HG03354 (cell line): ENCODE results near the gene MAP2K6.
A peak's percentile ranks its signal among the peaks of the same experiment; 100 is the strongest.
"Not testable (repeated sequence)": the region's sequence is repeated elsewhere in the genome, so short reads cannot be mapped to it uniquely, and the experiment has no call there.

Experiments used
- ATAC-seq: cut with Tn5 transposase; IDR thresholded peaks from one replicate; pipeline ENCODE4 v1.9.1; 2021; ENCODE audit warnings: mild to moderate bottlenecking; ENCODE audit not compliant: unreplicated experiment, poor library complexity, severe bottlenecking

The MAP2K6 gene

DNA sequence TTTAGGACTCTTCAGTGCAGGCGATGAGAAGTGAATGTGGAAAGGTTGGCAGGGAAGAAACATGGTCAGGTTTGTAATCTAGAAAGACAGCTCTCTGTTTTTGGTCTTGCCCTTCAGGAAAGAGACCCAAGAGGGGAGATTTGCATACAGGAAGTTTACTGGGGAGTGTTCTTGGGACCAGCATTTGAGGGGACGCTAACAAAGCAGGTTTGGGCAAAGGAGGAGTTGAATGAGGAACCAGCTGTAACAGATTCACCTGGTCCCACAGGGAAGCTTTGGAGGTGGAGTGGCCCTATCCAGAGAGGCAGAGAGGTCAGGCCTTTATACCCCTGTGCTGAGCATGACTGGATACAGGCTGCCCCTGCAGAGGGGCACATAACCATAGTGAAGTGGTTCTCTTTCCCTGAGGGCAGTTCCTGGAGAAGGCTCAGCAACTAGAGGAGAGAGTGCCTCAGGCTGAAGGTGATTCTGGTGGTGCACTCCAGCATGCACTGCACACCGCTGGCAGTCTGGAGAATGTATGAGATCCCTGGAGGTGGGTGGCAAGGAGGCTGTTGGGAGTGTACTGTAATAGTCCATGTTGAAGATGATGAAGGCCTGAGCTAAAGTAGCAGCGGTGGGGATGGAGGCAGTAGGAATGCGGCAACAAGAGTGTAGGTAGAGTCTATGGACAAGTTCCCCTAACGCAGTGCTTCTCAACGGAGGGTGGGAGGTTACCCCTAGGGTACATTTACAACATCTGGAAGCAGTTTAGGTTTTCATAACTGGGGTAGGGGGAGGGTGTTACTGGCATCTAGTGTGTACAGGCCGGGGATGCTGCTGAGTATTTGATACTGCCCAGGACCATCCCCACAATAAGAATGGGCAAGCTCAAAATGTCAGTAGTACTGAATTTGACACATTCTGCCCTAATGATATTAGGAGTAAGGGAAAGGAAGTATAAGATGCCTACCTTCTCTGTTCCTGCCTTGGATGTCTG lies 37.2 kb downstream of the MAP2K6 start:
- ATAC-seq: peak; percentile 80

DNA sequence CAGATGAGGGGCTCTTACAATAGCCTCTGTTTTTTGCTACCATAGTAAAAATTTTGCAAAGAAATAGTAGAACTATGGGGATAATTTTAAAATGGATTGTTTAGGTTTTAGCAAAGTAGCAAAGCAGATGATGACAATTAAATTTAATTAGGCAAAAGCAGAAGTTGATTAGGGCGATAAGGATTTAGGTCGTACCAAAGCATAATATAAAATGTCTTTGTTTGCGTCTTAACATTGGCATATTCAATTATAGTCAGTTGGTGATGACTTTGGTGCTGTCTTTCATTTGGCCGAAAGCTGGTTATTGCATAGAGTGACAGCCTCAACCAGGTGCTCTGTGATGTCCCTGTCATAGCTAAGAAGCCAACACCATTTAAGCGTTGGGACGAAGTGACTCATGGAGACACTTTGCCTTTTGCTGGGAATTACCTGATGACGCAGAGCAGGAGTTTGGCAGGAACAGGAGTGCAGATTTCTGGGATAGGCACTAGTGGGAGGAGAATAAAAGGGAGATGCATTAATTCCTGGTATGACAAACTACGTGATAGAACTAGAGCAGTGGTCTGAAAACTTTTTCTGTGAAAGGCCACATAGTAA lies 38.3 kb downstream of the MAP2K6 start:
- no peak for ATAC-seq

DNA sequence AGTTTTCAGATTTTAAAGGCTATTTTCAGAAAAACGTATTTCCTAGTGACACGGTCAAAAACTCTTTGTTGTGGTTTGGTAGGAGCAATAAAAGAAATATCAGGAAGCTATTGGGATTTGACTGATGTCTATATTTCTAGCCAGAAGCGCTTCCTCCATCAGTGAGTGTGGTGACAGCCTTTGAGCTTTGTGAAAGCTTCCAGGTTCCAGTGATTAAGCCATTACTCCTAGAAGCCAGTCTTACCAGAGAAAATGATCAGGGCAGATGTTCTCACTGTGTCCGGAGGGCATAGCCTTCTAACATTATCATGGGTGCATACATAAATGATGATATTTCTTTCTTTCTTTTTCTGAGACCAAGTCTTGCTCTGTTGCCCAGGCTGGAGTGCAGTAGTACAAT lies 39.6 kb downstream of the MAP2K6 start:
- ATAC-seq: no peak

DNA sequence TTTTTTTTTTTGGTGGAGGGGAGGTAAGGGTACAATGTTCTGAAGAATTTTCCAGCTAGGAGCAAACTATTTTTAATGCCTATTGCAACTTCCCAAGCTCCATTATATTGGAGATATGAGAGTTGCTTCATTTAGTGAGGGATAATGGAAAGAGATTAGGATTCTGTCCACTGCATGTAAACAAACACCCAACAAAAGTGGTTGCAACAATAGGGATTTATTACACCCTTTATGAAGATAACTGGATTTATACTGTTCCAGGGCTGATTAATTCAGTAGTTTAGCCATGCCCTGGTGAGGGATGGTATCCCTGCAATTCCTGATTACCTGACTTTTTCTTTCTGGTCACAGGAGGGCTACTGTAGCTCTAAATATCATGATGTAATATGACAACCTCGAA lies 40.5 kb downstream of the MAP2K6 start:
- ATAC-seq: no peak

DNA sequence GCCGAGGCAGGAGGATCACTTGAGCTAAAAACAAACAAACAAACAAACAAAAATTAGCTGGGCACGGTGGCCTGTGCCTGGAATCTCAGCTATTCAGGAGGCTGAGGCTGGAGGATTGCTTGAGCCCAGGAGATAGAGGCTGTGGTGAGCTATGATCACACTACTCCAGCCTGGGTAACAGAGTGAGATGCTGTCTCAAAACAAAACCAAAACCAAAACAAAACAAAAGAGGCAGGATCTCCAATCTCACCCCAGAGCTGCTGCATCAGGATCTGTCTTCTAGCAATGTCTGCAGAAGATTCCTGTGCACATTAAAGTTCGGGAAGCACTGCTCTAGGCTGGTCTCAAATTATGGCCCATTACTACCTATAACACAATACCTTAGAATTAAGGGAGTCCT lies 43.1 kb downstream of the MAP2K6 start:
- ATAC-seq: no peak

DNA sequence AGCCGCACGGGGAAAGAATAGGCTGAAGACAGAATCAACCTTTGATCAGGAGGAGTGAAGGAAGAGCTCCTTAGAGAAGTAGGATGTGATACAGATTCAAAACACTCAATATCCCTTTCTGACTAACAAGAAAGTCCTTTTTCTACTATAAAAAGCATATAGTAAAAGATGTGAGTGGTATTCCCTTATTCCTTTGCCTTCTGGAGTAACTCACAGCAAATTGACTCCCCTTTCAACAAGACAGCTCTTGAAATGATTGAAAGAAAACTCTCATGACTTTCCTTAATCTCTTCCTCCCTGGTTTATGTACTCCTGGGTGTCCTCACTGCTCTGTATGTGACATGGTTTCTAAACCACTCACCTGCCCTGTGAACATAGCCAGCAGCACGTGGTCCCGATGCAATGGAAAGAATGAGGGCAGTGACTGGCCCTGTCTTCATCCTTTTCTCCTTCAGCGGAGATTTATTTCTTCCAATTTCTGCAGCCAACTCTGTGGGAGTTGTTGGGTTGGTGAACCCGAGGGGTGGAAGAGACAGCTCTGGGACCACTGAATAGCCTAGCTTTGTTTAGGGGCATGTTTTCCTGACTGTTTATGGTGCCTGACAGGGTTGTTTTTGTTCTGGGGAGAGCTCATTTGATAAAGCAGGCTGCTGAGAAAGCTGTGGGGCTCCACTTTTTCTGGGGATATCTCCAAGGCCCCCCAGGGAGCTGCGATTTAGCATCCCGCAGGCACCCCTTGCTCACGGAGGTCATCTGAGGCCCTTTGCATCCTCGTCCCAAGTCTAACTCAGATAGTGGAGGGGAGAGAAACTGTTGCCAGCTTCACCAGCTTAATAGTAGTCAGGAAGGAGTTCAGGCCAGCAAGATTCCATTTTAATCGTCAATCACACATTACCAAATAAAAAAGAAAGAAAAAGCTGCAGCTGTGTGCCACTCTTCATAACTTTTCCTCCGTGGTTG lies 46.7 kb downstream of the MAP2K6 start:
- ATAC-seq: no peak

DNA sequence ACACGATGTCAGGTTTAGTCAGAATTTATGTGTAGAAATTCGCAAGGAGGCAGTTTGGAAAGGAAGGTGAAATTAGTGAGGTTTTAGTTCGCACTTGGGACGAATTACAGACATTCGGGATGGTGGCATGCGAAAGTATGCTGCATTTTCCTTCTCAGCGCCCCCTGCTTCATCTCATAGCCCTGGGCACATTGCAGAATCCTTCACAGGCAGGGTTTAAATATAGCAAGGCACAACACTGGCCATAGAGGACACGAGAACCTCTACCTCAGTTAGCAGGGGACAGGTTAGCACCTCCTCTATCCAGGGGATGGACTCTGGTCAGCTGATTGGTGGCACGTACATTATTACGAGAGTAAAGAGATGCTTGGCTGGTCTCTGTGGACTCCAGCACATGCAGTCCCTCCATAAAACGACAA lies 47.5 kb downstream of the MAP2K6 start:
- no peak for ATAC-seq

DNA sequence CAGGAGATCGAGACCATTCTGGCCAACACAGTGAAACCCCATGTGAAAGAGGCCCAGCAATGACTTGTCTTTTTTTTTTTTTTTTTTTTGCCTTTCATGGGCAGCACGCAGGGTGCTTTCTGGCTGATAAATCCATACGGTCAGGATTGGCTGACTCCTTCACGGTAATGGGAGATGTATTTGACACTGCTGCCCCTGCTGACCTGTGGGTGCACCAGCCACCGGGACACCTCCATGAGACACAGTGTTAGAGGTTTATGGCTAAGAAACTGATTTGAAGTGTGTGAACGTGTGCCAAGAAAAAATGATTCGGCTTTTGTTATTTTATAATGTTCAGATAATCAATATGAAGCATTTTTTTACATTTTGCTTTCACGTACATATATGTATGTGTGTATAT lies 48.4 kb downstream of the MAP2K6 start:
- no peak for ATAC-seq

DNA sequence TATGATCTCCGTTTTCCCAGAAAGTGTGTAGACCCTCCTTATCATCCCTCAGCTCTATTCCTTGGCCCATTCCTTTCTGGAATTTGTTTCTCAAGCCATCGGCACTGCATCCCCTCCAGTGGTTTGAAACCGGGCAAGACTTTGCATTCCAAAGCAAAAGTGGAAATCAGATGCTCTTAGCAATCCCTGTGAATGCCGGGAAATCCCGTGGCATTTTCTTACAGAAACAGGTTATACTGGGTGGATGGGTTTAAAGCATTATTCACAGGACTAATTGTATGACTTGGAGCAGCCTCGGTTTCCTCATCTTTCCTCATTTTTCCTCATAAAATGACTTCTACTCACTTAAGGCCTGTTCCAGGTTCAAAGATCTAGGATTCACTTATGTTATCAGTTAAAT lies 52.0 kb downstream of the MAP2K6 start:
- no peak for ATAC-seq

DNA sequence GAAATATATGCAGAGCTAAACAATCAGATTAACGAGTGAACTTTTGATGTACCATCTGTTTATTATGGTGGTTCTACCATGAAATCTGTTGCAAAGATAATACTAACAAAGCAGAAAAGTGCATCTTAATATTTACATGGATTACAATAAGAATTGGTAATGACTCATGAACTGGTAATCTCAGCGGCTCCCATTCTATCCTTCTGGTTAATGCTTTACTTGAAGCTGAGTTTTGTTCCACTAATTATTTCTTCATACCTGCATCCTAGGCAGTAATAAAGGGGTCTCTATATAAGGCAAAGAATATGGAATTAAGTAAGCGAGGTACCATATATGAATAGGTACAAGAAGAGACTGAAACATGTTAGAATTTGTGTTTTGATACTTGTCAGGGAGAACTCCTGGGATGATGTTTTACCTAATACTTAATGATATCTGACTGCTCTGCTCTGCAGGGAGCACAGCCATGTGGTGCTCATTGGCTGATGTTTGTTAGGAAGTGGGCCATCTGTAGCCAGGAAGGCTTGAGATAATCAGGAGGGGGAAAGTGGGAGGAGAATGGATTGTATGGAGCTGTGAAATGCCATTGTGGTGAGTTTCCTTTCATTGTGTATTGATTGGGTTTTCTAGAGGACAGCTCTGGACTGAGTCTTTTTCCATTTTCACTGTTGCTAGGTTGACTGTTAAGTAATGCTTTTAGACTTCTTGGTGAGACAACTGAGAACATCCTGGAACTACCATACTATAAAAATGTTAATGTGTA lies 52.6 kb downstream of the MAP2K6 start:
- ATAC-seq: no peak

DNA sequence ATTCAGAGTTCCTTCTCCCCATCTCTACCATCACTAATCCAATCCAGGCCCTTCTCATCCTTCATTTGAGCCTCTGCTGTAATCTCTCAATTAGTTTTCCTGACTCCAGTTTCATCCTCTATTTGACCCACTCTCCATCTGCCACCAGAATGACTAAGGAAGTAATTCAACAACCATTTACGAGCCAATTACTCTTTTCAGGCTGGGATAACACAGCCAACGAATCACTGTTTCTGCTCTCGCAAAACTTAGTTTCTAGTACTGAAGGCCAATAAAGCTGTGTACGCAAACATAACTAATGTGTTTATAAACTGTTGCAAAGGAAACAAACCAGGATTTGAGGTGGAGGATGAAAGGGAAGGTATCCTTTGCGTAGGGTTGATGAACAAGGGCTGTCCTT lies 53.7 kb downstream of the MAP2K6 start:
- ATAC-seq: no peak

DNA sequence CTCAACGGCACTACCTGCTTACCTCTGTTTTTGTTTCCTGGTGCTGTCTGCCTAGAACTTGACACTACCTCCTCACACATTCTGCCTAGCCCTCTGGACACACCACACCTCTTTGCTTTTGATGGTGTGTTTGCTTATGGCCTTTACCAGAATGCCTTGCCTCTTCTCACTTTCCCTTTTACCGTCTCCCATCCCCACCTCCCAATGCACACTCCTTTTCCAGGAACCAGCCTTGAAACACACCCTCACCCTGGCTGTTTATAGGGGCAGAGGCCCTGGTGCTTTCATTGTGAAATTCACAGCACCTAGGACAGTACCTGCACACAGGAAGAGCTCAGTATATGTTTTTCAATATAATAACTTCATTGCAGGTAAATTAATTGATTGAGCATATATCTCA lies 56.2 kb downstream of the MAP2K6 start:
- no peak for ATAC-seq

DNA sequence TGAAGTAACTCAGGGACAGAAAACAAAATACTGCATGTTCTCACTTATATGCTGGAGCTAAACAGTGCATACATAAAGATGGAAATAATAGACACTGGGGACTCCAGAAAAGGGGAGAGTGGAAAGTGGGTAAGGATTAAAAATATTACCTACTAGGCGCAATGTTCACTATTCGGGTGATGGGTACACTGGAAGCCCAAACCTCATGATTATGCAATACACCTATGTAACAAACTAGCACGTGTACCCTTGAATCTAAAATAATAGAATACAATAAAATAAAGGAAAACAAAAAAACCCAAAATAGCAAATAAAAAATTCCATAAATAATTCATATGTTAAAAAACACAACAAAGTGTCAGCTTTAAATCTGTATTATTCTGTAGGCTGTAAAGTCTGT lies 56.9 kb downstream of the MAP2K6 start:
- no peak for ATAC-seq

DNA sequence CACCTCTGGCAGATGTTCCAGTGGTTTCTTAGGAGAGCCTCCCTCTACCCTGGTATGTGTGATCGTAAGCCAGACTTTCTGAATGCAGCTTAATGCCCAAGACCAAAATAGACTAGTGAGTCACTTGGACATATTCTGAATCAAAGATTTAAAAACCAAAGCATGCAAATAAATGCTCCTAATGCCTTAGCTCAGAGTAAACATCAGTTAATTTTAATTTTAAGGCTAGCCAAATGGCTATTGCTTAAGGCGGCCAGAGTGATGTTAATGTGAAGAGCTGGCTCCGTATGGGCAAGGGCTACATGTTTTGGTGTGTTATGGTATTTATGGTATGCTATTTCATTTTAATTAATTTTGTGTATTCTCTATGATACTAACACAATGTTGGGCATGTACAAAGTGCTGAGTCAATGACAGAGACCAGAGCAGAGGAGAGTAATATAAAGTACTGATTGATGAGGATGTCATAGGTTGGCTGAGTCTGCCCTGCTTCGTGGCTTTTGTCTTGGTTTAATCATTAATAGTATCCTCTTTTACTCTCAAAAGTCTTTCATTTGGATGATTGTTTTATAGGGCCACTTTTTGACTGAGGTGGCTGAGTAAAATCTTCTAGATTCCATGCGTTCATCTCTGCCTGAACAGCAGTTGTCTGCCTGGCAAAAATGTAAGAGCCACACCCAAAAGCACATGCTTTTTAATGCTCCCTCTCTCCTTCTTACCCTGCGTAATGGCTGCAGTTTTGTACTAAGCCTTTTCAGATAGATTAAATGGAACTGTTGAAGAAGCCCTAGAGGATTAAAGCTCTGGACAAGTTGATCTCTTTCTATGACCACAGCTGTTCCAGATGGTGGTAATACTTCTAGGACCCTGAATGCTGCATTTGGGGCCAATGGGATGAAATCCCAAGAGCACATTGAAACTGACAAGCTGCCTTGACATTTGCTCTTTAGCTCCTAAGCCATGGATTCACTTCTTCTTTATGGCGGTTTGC lies 59.6 kb downstream of the MAP2K6 start:
- ATAC-seq: peak; percentile 67

DNA sequence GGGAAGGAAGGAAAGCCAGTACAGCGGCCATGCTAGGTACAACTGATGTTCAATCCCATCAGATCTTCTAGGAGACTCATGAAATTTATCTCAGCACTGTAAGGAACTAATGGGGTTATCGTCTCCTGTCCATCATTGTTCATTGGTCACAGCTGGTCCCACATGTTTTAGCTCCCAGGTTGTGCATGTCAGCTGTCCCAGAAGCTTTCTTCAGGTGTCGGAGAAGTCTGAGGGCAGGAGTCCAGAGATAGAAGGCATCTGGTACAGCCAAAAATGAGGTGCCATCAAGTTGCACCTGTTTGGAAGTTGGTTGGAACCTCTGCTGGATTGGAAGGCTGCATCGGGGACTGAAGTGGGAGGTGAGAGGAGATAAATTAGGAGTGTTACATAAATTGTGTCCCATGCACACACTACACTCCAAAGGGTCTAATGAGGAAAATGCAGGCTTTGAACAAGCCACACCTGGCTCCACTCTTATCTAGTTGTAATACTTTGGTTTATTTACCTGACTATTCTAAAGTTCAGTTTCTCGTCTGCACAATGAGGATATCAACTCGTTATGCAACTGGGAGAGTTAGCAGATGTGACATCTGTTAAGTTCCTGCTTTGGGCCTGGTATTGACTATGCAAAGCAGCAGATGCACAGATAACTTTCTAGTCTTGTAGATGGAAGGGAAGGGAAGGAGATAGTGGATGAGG lies 62.9 kb downstream of the MAP2K6 start:
- ATAC-seq: no peak

DNA sequence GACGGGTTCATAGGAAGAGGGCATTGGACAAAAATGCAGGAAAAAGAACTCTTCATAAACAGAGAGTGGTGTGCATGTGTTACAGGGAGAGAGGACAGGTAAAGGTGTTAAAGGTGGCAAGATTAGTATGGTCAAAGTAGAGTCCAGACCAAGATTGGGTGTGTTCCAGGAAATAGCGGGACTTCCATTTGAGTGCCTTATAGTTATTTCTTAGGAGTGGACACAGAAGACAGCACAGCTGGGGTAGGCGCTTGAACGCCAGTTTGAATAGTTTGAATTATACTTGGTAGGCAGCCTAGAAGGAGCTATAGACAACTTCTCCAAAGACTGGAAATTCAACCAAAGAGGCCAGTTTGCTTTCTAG lies 63.4 kb downstream of the MAP2K6 start:
- no peak for ATAC-seq

DNA sequence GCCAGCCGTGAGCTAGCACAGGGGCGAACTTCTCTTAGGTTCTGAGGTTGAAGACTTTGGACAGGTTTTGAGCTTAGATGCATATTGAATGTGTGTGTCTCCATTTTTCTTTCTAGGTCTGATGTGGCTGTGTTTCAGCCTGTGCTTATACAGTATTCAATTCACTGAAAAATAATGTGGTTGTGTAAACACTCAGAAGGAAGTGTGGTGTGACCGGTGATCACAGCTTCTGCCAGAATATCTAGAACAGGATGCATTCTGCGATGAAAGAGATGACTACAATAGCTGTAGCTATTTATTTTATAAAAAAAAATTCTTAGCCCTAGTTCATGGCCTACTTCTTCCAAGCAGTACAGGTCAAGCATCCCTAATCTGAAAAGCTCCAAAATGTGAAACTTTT lies 64.4 kb downstream of the MAP2K6 start:
- ATAC-seq: no peak

DNA sequence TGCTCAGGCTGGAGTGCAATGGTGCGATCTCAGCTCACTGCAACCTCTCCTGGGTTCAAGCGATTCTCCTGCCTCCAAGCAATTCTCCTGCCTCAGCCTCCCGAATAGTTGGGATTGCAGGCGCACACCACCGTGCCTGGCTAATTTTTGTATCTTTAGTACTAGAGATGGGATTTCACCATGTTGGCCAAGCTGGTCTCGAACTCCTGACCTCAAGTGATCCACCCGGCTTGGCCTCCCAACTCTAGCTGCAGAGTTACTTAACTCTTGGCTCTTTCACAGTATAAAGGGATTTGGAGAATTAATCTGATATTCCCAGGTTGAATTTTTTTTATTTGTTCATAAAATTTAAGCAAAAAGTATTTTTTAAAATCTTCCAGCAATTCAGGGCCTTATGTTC lies 65.3 kb downstream of the MAP2K6 start:
- not testable (repeated sequence) for ATAC-seq
